ENCODE data around the gene ENPP6.

- TF ChIP-seq POLR2A (IDR thresholded peaks at IDR 0.05) = no peak
- no peak for TF ChIP-seq CTCF (IDR thresholded peaks at IDR 0.05)
Measured at GRCh38 chr4:184067931-184068554, 149.6 kb downstream of the ENPP6 start.
